Sigmoid colon (tissue), 7 donors: Measurements from ENCODE around the gene SPEF2. TPM values are rescaled to one million over a fixed set of nuclear protein-coding genes. Genes with fewer than 3 reads are reported as not detected.
"Not testable (repeated sequence)": the region's sequence is repeated elsewhere in the genome, so short reads cannot be mapped to it uniquely, and the experiment has no call there.

Experiments used
- DNase-seq: peaks from one replicate; pipeline ENCODE4 v3.0.0-alpha.2; 2019
- H3K27ac ChIP-seq, 4 donors: fragments of 200-600 bp; sonication (generic); one replicate each; pipeline ENCODE4 v1.5.1; 2016 to 2019; ENCODE audit warnings: mild to moderate bottlenecking in 1 of 4
- H3K27me3 ChIP-seq, 3 donors: fragments of 200-600 bp; sonication (generic); one replicate each; pipeline ENCODE4 v1.5.1; 2019; ENCODE audit warnings: mild to moderate bottlenecking in 1 of 3
- H3K36me3 ChIP-seq, 4 donors: fragments of 200-600 bp; sonication (generic); one replicate each; pipeline ENCODE4 v1.5.1; 2016 to 2019
- H3K4me1 ChIP-seq, 4 donors: fragments of 200-600 bp; sonication (generic); one replicate each; pipeline ENCODE4 v1.5.1; 2017 to 2019
- H3K4me3 ChIP-seq, 4 donors: fragments of 200-600 bp; sonication (generic); one replicate each; pipeline ENCODE4 v1.5.1; 2017 to 2019; ENCODE audit warnings: mild to moderate bottlenecking in 2 of 4, moderate library complexity in 1 of 4
- H3K9me3 ChIP-seq, 4 donors: fragments of 200-600 bp in 3 of 4; sonication (generic) in 3 of 4; one replicate each; pipeline versions ENCODE4 v1.5.1 to v1.6.1; 2013 to 2019
- EP300 ChIP-seq, 4 donors: sonication (generic); formaldehyde crosslinking; IDR thresholded peaks; one replicate each; pipeline ENCODE4 v1.6.1; 2017; ENCODE audit warnings: antibody characterized with exemption in 4 of 4
- POLR2A ChIP-seq, 2 donors: fragments of 450-650 bp; IDR thresholded peaks; one replicate each; pipeline ENCODE4 v1.6.1; 2016; ENCODE audit warnings: antibody characterized with exemption in 2 of 2, mild to moderate bottlenecking in 2 of 2, moderate library complexity in 2 of 2
- POLR2AphosphoS5 ChIP-seq, 4 donors: sonication (generic); formaldehyde crosslinking; IDR thresholded peaks; one replicate each; pipeline ENCODE4 v1.6.1; 2017; ENCODE audit warnings: antibody characterized with exemption in 4 of 4
- WGBS, 2 donors: extraction: QIAGEN DNeasy Blood & Tissue Kit; methylation state at CpG; one replicate each; pipeline ENCODE4 v1.1.7; 2013; 5-methylcytosine and 5-hydroxymethylcytosine counted together
- intact Hi-C: fragments of 100-400 bp; cut with DNase I; formaldehyde crosslinking; loops from one replicate; pipeline ENCODE4 v1.15.1; 2023
- polyA plus RNA-seq, 3 donors: library from polyadenylated mRNA; stranded (reverse); fragments of 200-250 nt; gene quantifications; one replicate each; pipeline ENCODE4 v1.2.3, GENCODE V29; 2013
- total RNA-seq, 4 donors: library from RNA; depleted of rRNA; stranded (reverse); fragments of >200 nt; gene quantifications; one replicate each; pipeline ENCODE4 v1.1.0, GENCODE V29; 2016
- TF ChIP-seq, protein P1 (sequence below), 4 experiments: fragments of 450-650 bp in 3 of 4; fragments of 200-600 bp in 1 of 4; IDR thresholded peaks; one replicate each; pipeline ENCODE4 v1.5.1; 2016 to 2019; ENCODE audit warnings: antibody characterized with exemption in 4 of 4, mild to moderate bottlenecking in 3 of 4, moderate library complexity in 2 of 4
- donor health status: healthy with polysubstance abuse.
- donor health status: Bipolar disorder and iron deficiency.
- donor health status: healthy.

The SPEF2 gene
- total and polyA plus RNA-seq, 7 donors = 0.92 to 5.5 (median 3.6) TPM

DNA sequence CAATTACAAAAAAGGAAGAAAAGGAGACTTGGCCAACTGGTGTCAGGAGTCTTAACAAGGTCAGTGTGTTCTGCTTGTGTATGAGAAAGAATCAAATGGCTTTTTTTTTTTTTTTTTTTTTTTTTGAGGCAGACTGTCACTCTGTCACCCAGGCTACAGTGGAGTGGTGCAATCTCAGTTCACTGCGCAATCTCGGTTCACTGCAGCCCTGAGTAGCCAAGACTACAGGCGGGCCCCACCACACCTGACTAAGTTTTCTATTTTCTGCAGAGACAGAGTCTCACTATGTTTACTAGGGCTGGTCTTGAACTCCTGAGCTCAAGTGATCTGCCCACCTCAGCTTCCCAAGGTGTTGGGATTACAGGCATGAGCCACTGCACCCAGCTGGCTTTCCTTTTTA lies 236.0 kb downstream of the SPEF2 start:
- WGBS, 2 donors = 61 to 72% methylated on average over 3 of the region's 3 CpGs
- TF ChIP-seq POLR2A (IDR thresholded peaks at IDR 0.05) (no peak), EP300 (IDR thresholded peaks at IDR 0.05) (no peak), POLR2AphosphoS5 (IDR thresholded peaks at IDR 0.05) (no peak)
- TF ChIP-seq, protein P1, sequence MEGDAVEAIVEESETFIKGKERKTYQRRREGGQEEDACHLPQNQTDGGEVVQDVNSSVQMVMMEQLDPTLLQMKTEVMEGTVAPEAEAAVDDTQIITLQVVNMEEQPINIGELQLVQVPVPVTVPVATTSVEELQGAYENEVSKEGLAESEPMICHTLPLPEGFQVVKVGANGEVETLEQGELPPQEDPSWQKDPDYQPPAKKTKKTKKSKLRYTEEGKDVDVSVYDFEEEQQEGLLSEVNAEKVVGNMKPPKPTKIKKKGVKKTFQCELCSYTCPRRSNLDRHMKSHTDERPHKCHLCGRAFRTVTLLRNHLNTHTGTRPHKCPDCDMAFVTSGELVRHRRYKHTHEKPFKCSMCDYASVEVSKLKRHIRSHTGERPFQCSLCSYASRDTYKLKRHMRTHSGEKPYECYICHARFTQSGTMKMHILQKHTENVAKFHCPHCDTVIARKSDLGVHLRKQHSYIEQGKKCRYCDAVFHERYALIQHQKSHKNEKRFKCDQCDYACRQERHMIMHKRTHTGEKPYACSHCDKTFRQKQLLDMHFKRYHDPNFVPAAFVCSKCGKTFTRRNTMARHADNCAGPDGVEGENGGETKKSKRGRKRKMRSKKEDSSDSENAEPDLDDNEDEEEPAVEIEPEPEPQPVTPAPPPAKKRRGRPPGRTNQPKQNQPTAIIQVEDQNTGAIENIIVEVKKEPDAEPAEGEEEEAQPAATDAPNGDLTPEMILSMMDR (IDR thresholded peaks at IDR 0.05) = no peak
- H3K27ac ChIP-seq = no peak overlapping the region
- intact Hi-C loops = no loop called here
- DNase-seq = no peak
- H3K4me3 ChIP-seq = no peak overlapping the region
- H3K9me3 ChIP-seq = no peaks in the 10 kb centered on the region
- H3K27me3 ChIP-seq = no peaks in the 10 kb centered on the region
- peaks cover 0 to 5% (median 0%) of the 10 kb centered on the region in 4 donors for H3K4me1 ChIP-seq
- no peaks in the 10 kb centered on the region for H3K36me3 ChIP-seq

DNA sequence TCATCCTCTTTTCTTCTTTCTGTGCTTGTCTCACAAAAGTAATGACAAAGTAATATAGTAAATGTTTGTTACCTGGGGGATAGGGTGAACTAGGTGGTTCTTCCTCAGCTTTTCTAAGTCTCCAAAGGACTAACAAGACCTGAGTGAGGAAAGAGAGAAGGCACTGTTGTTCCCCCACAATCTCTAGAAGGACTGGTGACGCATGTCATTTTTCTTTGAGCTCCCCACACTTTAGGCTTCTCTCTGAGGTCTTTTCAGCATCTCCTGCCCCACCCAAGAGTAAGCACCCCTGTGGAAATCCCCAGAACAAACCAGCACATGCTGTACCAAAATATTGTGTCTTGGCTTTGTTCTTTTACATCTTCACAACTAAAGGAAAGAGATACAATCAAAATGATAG lies 236.6 kb downstream of the SPEF2 start:
- Histone ChIP-seq H3K27me3 (no peaks in the 10 kb centered on the region), H3K4me1 (peaks cover 0 to 5% (median 0%) of the 10 kb centered on the region in 4 donors), H3K27ac (no peak overlapping the region), H3K4me3 (no peak overlapping the region), H3K9me3 (no peaks in the 10 kb centered on the region), H3K36me3 (no peaks in the 10 kb centered on the region)
- WGBS, 2 donors = 53 to 87% methylated on average over 1 of the region's 1 CpG
- no peak for TF ChIP-seq EP300 (IDR thresholded peaks at IDR 0.05)
- TF ChIP-seq, protein P1 (IDR thresholded peaks at IDR 0.05) = no peak
- TF ChIP-seq POLR2AphosphoS5 (IDR thresholded peaks at IDR 0.05) = no peak
- no peak for TF ChIP-seq POLR2A (IDR thresholded peaks at IDR 0.05)
- intact Hi-C loops = no loop called here
- DNase-seq = no peak

DNA sequence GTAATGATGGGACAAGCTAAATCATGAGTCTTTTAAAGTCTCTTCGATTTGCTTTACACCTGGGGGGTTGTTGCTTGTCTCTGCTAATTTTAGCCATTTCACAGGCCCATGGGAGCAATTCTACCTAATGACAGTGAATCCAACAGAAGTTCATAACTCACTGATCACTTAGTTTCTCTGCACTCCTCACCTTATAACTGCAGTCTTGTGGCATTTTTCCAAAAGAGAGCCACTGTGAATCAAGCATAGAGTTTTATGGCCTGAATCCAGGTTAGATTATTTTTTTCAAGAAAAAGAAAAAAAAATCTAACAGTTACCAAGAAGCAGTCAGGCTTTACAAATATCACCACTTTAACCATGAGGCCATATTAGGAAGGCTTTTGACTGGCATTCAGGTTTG lies 237.5 kb downstream of the SPEF2 start:
- Histone ChIP-seq H3K36me3 (no peaks in the 10 kb centered on the region), H3K9me3 (no peaks in the 10 kb centered on the region), H3K4me3 (no peak overlapping the region), H3K27me3 (no peaks in the 10 kb centered on the region), H3K27ac (no peak overlapping the region), H3K4me1 (peaks cover 0 to 5% (median 0%) of the 10 kb centered on the region in 4 donors)
- WGBS, 2 donors = 71 to 79% methylated on average over 1 of the region's 1 CpG
- no peak for DNase-seq
- TF ChIP-seq, protein P1 (IDR thresholded peaks at IDR 0.05) = no peak
- TF ChIP-seq POLR2AphosphoS5 (IDR thresholded peaks at IDR 0.05) (no peak), POLR2A (IDR thresholded peaks at IDR 0.05) (no peak), EP300 (IDR thresholded peaks at IDR 0.05) (no peak)
- intact Hi-C loops = no loop called here

DNA sequence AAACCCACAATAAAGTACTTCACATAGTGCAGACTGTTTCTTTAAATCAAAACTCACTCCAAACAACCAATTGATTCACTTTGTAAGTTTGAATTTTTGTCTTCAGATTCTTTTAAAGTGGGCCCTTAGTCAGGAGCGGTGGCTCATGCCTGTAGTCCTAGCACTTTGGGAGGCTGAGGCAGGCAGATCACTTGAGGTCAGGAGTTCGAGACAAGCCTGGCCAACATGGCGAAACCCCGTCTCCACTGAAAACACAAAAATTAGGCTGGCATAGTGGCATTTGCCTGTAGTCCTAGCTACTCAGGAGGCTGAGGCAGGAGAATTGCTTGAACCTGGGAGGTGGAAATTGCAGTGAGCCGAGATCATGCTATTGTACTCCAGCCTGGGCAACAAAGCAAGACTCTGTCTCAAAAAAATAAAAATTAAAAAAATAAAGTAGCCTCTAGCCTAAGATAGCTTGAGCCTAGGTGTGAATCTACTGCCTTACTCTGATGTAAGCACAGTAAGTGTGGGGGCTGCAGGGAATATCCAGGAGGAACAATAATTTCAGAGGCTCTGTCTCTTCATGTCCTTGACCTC lies 238.6 kb downstream of the SPEF2 start:
- not testable (repeated sequence) for H3K27ac ChIP-seq

DNA sequence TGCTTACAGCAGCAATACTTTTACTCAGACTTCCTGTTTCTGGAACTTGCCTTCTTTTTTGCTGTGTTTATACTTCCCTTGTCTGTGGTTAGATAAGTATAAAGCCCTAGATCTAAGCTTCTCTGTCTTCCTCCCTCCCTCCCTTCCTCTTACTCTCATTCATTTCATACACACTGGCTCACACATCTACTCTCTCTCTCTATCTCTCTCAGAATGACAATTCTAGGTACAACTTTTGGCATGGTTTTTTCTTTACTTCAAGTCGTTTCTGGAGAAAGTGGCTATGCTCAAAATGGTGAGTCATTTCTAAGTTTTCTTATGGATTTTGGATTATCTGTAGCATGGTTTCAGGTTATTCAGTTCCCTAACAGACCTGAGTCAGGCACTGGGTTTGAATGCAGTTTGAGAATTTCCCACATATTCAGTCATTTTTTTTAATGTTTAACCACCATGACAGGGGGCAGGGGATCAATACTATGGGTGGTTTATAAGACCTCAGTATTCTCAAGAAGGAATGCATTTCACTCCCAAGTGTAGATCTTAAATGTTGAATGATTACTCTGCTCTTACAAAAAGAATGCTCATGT lies 239.2 kb downstream of the SPEF2 start, which contains the start of gene IL7R:
IL7R (plus strand) TSS at position 127 of the 587 bp plus-strand sequence; CDS start at position 214, 87 bp downstream.
- no peaks in the 10 kb centered on the region for H3K9me3 ChIP-seq
- H3K4me1 ChIP-seq = no peaks in the 10 kb centered on the region
- no peaks in the 10 kb centered on the region for H3K36me3 ChIP-seq
- H3K4me3 ChIP-seq = no peak within 1 kb of the TSS
- H3K27ac ChIP-seq = no peak within 1 kb of the TSS
- intact Hi-C loops = no loop called here
- WGBS, 2 donors = 34 to 41% methylated on average over 1 of the region's 1 CpG
- H3K27me3 ChIP-seq = no peaks in the 10 kb centered on the region
- no peak for DNase-seq
- TF ChIP-seq, protein P1 (IDR thresholded peaks at IDR 0.05) = no peak
- no peak for TF ChIP-seq EP300 (IDR thresholded peaks at IDR 0.05)
- no peak for TF ChIP-seq POLR2A (IDR thresholded peaks at IDR 0.05)
- TF ChIP-seq POLR2AphosphoS5 (IDR thresholded peaks at IDR 0.05) = no peak

More for the DNA sequence above, 238.6 kb downstream of the SPEF2 start:
- H3K9me3 ChIP-seq, intact Hi-C loops, DNase-seq, H3K27me3 ChIP-seq, H3K4me1 ChIP-seq, H3K4me3 ChIP-seq, H3K36me3 ChIP-seq: not testable (repeated sequence)
- WGBS, 2 donors = 84 to 92% methylated on average over 5 of the region's 5 CpGs
